Fibroblast of lung (primary cell): ENCODE results near the gene HRCT1. TPM values are rescaled to one million over a fixed set of nuclear protein-coding genes. Genes with fewer than 3 reads are reported as not detected.

ENCODE experiments used
- DNase-seq, 2 donors: peaks; one replicate each; pipeline versions ENCODE4 v3.0.0 to v3.0.0-alpha.2; 2010; ENCODE audit warnings: low read depth in 2 of 2
- H2AFZ ChIP-seq: 2 replicates; pipeline ENCODE4 v1.5.1; 2012; ENCODE audit warnings: low read length, control low read depth, inconsistent platforms
- H3K27ac ChIP-seq: 2 replicates; pipeline ENCODE4 v1.5.1; 2011; ENCODE audit warnings: low read length, control low read depth; ENCODE audit not compliant: insufficient read depth
- H3K27me3 ChIP-seq: 2 replicates; pipeline ENCODE4 v1.5.1; 2011; ENCODE audit warnings: mild to moderate bottlenecking, low read length; ENCODE audit not compliant: control insufficient read depth, insufficient read depth
- H3K36me3 ChIP-seq: 2 replicates; pipeline ENCODE4 v1.5.1; 2011; ENCODE audit warnings: low read length; ENCODE audit not compliant: control insufficient read depth, insufficient read depth
- H3K4me1 ChIP-seq: 2 replicates; pipeline ENCODE4 v1.5.1; 2011; ENCODE audit warnings: low read length; ENCODE audit not compliant: control insufficient read depth, insufficient read depth; ENCODE audit errors: extremely low read depth
- H3K4me2 ChIP-seq: 2 replicates; pipeline ENCODE4 v1.5.1; 2011; ENCODE audit warnings: low read length, control low read depth; ENCODE audit not compliant: insufficient read depth; ENCODE audit errors: extremely low read depth
- H3K4me3 ChIP-seq, 4 experiments: fragments of 200-600 bp in 1 of 4; sonication (generic) in 1 of 4; replicated peaks in 1 of 4; 2 replicates each; pipeline ENCODE4 v1.5.1; 2011 to 2016; ENCODE audit warnings: low read length in 4 of 4, low read depth in 3 of 4, mild to moderate bottlenecking in 3 of 4, control low read depth in 2 of 4, inconsistent platforms in 1 of 4, mixed read lengths in 1 of 4; ENCODE audit not compliant: insufficient read depth in 1 of 4; ENCODE audit errors: control extremely low read depth in 1 of 4
- H3K79me2 ChIP-seq: 2 replicates; pipeline ENCODE4 v1.5.1; 2012; ENCODE audit warnings: mild to moderate bottlenecking, low read length, inconsistent platforms; ENCODE audit not compliant: control insufficient read depth, insufficient read depth
- H3K9ac ChIP-seq: 2 replicates; pipeline ENCODE4 v1.5.1; 2011; ENCODE audit warnings: mild to moderate bottlenecking, low read length, control low read depth; ENCODE audit not compliant: insufficient read depth
- H3K9me3 ChIP-seq: 2 replicates; pipeline ENCODE4 v1.5.1; 2012; ENCODE audit warnings: low read depth, low read length; ENCODE audit not compliant: control insufficient read depth, insufficient read depth
- H4K20me1 ChIP-seq: 2 replicates; pipeline ENCODE4 v1.5.1; 2011; ENCODE audit warnings: low read length; ENCODE audit not compliant: control insufficient read depth, insufficient read depth; ENCODE audit errors: extremely low read depth
- CTCF ChIP-seq, 2 donors: IDR thresholded peaks in 1 of 2; conservative IDR thresholded peaks in 1 of 2; 1 replicate in 1 of 2; 2 replicates in 1 of 2; pipeline ENCODE4 v1.5.1; 2011 to 2012; ENCODE audit warnings: low read length in 2 of 2, control low read depth in 1 of 2, inconsistent platforms in 1 of 2, low read depth in 1 of 2, mild to moderate bottlenecking in 1 of 2
- EZH2 ChIP-seq: IDR thresholded peaks from 2 replicates; pipeline ENCODE4 v1.5.1; 2012; ENCODE audit warnings: low read length, control low read depth, mild to moderate bottlenecking; ENCODE audit errors: missing control alignments
- polyA plus RNA-seq, 2 donors: library from polyadenylated mRNA; depleted of rRNA in 1 of 2; stranded (reverse) in 1 of 2; unstranded in 1 of 2; fragments of >200 nt; gene quantifications; 2 replicates each; pipeline ENCODE4 v1.2.1, GENCODE V29; 2011 to 2012; ENCODE audit warnings: missing spikeins in 1 of 2
- total RNA-seq: library from RNA; depleted of rRNA; stranded (reverse); fragments of >200 nt; gene quantifications from 2 replicates; pipeline ENCODE4 v1.2.1, GENCODE V29; 2014

Gene HRCT1
- total and polyA plus RNA-seq, 2 donors (not counting 1 experiment from before 2014, with no cell fraction given): 1.2 to 3.1 TPM

GRCh38 chr9:35919212-35920008 is 13.4 kb downstream of the HRCT1 start:
- H3K4me2 ChIP-seq: no peak overlapping the region
- no peaks in the 10 kb centered on the region for H4K20me1 ChIP-seq
- DNase-seq: peak in 1 of 2 donors; percentile 19
- no peaks in the 10 kb centered on the region for H3K36me3 ChIP-seq
- no peak overlapping the region for H3K4me3 ChIP-seq
- H3K27ac ChIP-seq: no peak overlapping the region
- no peaks in the 10 kb centered on the region for H3K9me3 ChIP-seq
- TF ChIP-seq CTCF (conservative IDR thresholded peaks at IDR 0.05 in 1 of 2, IDR thresholded peaks at IDR 0.05 in 1 of 2; ENCODE audit: low read depth in 1 of 2, low read length in 2 of 2) (no peak), EZH2 (no peak)
- H3K79me2 ChIP-seq: no peaks in the 10 kb centered on the region
- H3K27me3 ChIP-seq: no peaks in the 10 kb centered on the region
- no peak overlapping the region for H3K9ac ChIP-seq
- no peak overlapping the region for H2AFZ ChIP-seq
- H3K4me1 ChIP-seq: peaks cover 6% of the 10 kb centered on the region

GRCh38 chr9:35920051-35920620 is 14.1 kb downstream of the HRCT1 start:
- H3K9me3 ChIP-seq: no peaks in the 10 kb centered on the region
- H3K9ac ChIP-seq: no peak overlapping the region
- H3K79me2 ChIP-seq: no peaks in the 10 kb centered on the region
- no peaks in the 10 kb centered on the region for H4K20me1 ChIP-seq
- no peak overlapping the region for H2AFZ ChIP-seq
- DNase-seq: peak in 1 of 2 donors; percentile 41
- H3K4me3 ChIP-seq: no peak overlapping the region
- no peak overlapping the region for H3K4me2 ChIP-seq
- TF ChIP-seq CTCF (conservative IDR thresholded peaks at IDR 0.05 in 1 of 2, IDR thresholded peaks at IDR 0.05 in 1 of 2; ENCODE audit: low read depth in 1 of 2, low read length in 2 of 2): no peak
- no peak for TF ChIP-seq EZH2
- no peaks in the 10 kb centered on the region for H3K27me3 ChIP-seq
- H3K4me1 ChIP-seq: peaks cover 11% of the 10 kb centered on the region
- H3K27ac ChIP-seq: no peak overlapping the region
- H3K36me3 ChIP-seq: no peaks in the 10 kb centered on the region

- Histone ChIP-seq H3K4me1 (peaks cover 12% of the 10 kb centered on the region), H4K20me1 (no peaks in the 10 kb centered on the region), H3K27ac (peak overlapping the region; percentile 69), H3K79me2 (no peaks in the 10 kb centered on the region), H3K9ac (no peak overlapping the region), H3K4me2 (peak overlapping the region; percentile 67), H3K36me3 (no peaks in the 10 kb centered on the region), H3K9me3 (no peaks in the 10 kb centered on the region), H3K4me3 (peak overlapping the region in 1 of 4 experiments; percentile 23), H3K27me3 (no peaks in the 10 kb centered on the region), H2AFZ (no peak overlapping the region)
- TF ChIP-seq EZH2: no peak
- no peak for TF ChIP-seq CTCF (conservative IDR thresholded peaks at IDR 0.05 in 1 of 2, IDR thresholded peaks at IDR 0.05 in 1 of 2; ENCODE audit: low read depth in 1 of 2, low read length in 2 of 2)
- no peak for DNase-seq
Measured at GRCh38 chr9:35923598-35923926, 17.6 kb downstream of the HRCT1 start.
